Thymus (tissue), 11 donors: Measurements from ENCODE around the gene AFTPH. TPM values are rescaled to one million over a fixed set of nuclear protein-coding genes. Genes with fewer than 3 reads are reported as not detected.

ENCODE experiments used
- DNase-seq, 9 donors: peaks; one replicate each; pipeline ENCODE4 v3.0.0-alpha.2; 2013; ENCODE audit warnings: low spot score in 9 of 9, low read depth in 6 of 9, missing footprints in 1 of 9
- H3K27ac ChIP-seq, 2 donors: one replicate each; pipeline ENCODE4 v1.5.1; 2013; ENCODE audit warnings: control low read depth in 1 of 2, low read depth in 1 of 2, low read length in 1 of 2, mild to moderate bottlenecking in 1 of 2, moderate library complexity in 1 of 2
- H3K27me3 ChIP-seq, 2 donors: one replicate each; pipeline ENCODE4 v1.5.1; 2013; ENCODE audit warnings: low read length in 1 of 2; ENCODE audit not compliant: control insufficient read depth in 2 of 2, insufficient read depth in 1 of 2
- H3K36me3 ChIP-seq, 2 donors: one replicate each; pipeline ENCODE4 v1.5.1; 2013; ENCODE audit warnings: low read length in 1 of 2, mild to moderate bottlenecking in 1 of 2, moderate library complexity in 1 of 2; ENCODE audit not compliant: control insufficient read depth in 2 of 2, insufficient read depth in 2 of 2
- H3K4me1 ChIP-seq, 2 donors: one replicate each; pipeline ENCODE4 v1.5.1; 2013; ENCODE audit warnings: low read length in 2 of 2; ENCODE audit not compliant: control insufficient read depth in 2 of 2, insufficient read depth in 2 of 2
- H3K4me3 ChIP-seq, 2 donors: one replicate each; pipeline ENCODE4 v1.5.1; 2013; ENCODE audit warnings: low read length in 2 of 2, control low read depth in 1 of 2, mild to moderate bottlenecking in 1 of 2
- H3K9me3 ChIP-seq, 2 donors: one replicate each; pipeline ENCODE4 v1.5.1; 2013; ENCODE audit warnings: low read length in 1 of 2, mild to moderate bottlenecking in 1 of 2; ENCODE audit not compliant: control insufficient read depth in 2 of 2, insufficient read depth in 1 of 2
- WGBS: extraction: QIAGEN DNeasy Blood & Tissue Kit; methylation state at CpG from one replicate; pipeline ENCODE4 v1.1.7; 2013; 5-methylcytosine and 5-hydroxymethylcytosine counted together
- polyA plus RNA-seq: library from polyadenylated mRNA; stranded (reverse); fragments of 200-250 nt; gene quantifications from one replicate; pipeline ENCODE4 v1.2.3, GENCODE V29; 2013
- total RNA-seq: library from RNA; stranded (reverse); fragments of 120-200 nt; gene quantifications from one replicate; pipeline ENCODE4 v1.2.4, GENCODE V29; 2013
- donor health status: healthy.

The AFTPH gene
- total and polyA plus RNA-seq, 2 donors, result 43.2 to 76.0 TPM

GRCh38 chr2:64543008-64543697, 19.0 kb downstream of the AFTPH start:
- DNase-seq, result no peak
- Histone ChIP-seq H3K4me1 (no peaks in the 10 kb centered on the region), H3K27me3 (no peaks in the 10 kb centered on the region), H3K4me3 (no peak overlapping the region), H3K27ac (no peak overlapping the region), H3K9me3 (no peaks in the 10 kb centered on the region), H3K36me3 (peaks cover 0 to 4% of the 10 kb centered on the region in 2 donors)

- no peaks in the 10 kb centered on the region for H3K9me3 ChIP-seq
- H3K27me3 ChIP-seq, result no peaks in the 10 kb centered on the region
- no peak overlapping the region for H3K27ac ChIP-seq
- peaks cover 0 to 4% of the 10 kb centered on the region in 2 donors for H3K36me3 ChIP-seq
- WGBS, result 96% methylated on average over 3 of the region's 3 CpGs
- no peaks in the 10 kb centered on the region for H3K4me1 ChIP-seq
- H3K4me3 ChIP-seq, result no peak overlapping the region
- no peak for DNase-seq
Observed at GRCh38 chr2:64548761-64549160, 24.6 kb downstream of the AFTPH start.

- DNase-seq, result no peak
- 100% methylated on average over 1 of the region's 1 CpG for WGBS
- Histone ChIP-seq H3K27me3 (no peaks in the 10 kb centered on the region), H3K9me3 (no peaks in the 10 kb centered on the region), H3K36me3 (peaks cover 0 to 4% of the 10 kb centered on the region in 2 donors), H3K4me1 (no peaks in the 10 kb centered on the region), H3K4me3 (no peak overlapping the region), H3K27ac (no peak overlapping the region)
Observed at GRCh38 chr2:64550042-64550441, 25.9 kb downstream of the AFTPH start.

GRCh38 chr2:64551851-64552250, 27.7 kb downstream of the AFTPH start:
- no peak for DNase-seq
- no peaks in the 10 kb centered on the region for H3K4me1 ChIP-seq
- no peak overlapping the region for H3K4me3 ChIP-seq
- WGBS, result 97% methylated on average over 1 of the region's 1 CpG
- peaks cover 0 to 4% of the 10 kb centered on the region in 2 donors for H3K36me3 ChIP-seq
- H3K9me3 ChIP-seq, result no peaks in the 10 kb centered on the region
- no peaks in the 10 kb centered on the region for H3K27me3 ChIP-seq
- H3K27ac ChIP-seq, result no peak overlapping the region

GRCh38 chr2:64554117-64554516, 30.0 kb downstream of the AFTPH start:
- Histone ChIP-seq H3K27ac (no peak overlapping the region), H3K4me3 (no peak overlapping the region), H3K27me3 (no peaks in the 10 kb centered on the region), H3K4me1 (no peaks in the 10 kb centered on the region), H3K9me3 (no peaks in the 10 kb centered on the region), H3K36me3 (peaks cover 0 to 4% of the 10 kb centered on the region in 2 donors)
- DNase-seq, result no peak

GRCh38 chr2:64558445-64559081, 34.4 kb downstream of the AFTPH start:
- H3K27me3 ChIP-seq, result no peaks in the 10 kb centered on the region
- no peaks in the 10 kb centered on the region for H3K4me1 ChIP-seq
- WGBS, result 97% methylated on average over 4 of the region's 4 CpGs
- no peak overlapping the region for H3K4me3 ChIP-seq
- H3K36me3 ChIP-seq, result no peaks in the 10 kb centered on the region
- H3K9me3 ChIP-seq, result no peaks in the 10 kb centered on the region
- no peak overlapping the region for H3K27ac ChIP-seq
- DNase-seq, result no peak

GRCh38 chr2:64562148-64562784, 38.1 kb downstream of the AFTPH start:
- Histone ChIP-seq H3K36me3 (no peaks in the 10 kb centered on the region), H3K4me3 (no peak overlapping the region), H3K27ac (no peak overlapping the region), H3K4me1 (no peaks in the 10 kb centered on the region), H3K27me3 (no peaks in the 10 kb centered on the region), H3K9me3 (no peaks in the 10 kb centered on the region)
- 93% methylated on average over 2 of the region's 2 CpGs for WGBS
- DNase-seq, result peak in 7 of 9 donors; percentile 3 to 55 (median 26)

- Histone ChIP-seq H3K9me3 (no peaks in the 10 kb centered on the region), H3K27me3 (no peaks in the 10 kb centered on the region)
Observed at GRCh38 chr2:64563436-64563938, 39.4 kb downstream of the AFTPH start.

More at GRCh38 chr2:64563436-64563938, 39.4 kb downstream of the AFTPH start:
- Histone ChIP-seq H3K4me1 (no peaks in the 10 kb centered on the region), H3K4me3 (no peak overlapping the region), H3K27ac (no peak overlapping the region), H3K36me3 (peaks cover 2 to 4% of the 10 kb centered on the region in 2 donors)
- WGBS, result 99% methylated on average over 6 of the region's 6 CpGs
- no peak for DNase-seq
